Nucleus accumbens (tissue), 56 donors: ENCODE data around the gene MATK.
"Not testable (repeated sequence)": the region's sequence is repeated elsewhere in the genome, so short reads cannot be mapped to it uniquely, and the experiment has no call there.

Experiments used
- DNase-seq, 56 donors: peaks; one replicate each; lab custom pipeline; 2025; lab: John Stamatoyannopoulos, UW

The MATK gene

DNA sequence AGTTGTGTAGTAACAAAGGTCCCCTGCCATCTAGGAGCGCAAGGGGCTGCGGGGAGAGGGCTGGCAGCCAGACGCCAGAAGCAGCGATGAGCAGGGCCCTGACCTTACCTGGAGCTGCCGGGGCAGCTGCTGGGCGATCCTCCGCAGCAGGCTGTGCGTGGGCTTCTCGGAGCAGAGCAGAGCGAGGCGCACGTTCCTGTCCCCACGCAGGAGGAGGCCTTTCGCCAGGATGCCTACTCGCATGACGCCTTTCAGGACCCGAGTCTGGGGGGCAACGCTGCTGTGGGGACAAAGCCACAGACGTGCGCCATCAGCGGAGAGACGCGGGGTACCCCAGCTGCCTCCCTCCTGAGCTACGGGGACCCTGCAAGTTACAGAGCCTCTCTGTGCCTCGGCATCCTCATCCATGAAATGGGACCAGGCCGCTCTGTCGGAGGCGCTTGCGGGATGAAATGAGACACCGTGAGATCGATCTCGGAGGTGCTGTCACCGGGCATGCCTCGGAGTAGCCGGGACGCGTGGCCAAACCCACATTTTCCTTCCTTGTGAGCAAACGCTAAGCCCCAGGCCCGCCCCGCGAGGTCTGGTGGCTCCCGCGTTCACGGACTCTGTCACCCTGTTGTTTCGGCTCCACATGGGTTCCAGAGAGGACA lies 30.5 kb upstream of the MATK start:
- no peak for DNase-seq

DNA sequence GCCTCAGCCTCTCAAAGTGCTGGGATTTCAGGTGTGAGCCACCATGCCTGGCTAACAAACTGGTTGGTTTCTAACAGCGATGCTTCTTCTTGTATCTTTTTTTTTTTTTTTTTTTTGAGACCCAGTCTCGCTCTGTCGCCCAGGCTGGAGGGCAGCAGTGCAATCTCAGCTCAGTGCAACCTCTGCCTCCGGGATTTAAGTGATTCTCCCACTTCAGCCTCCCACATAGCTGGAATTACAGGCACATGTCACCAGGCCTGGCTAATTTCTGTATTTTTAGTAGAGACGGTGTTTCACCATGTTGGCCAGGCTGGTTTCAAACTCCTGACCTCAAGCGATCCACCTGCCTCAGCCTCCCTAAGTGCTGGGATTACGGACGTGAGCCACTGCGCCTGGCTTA lies 30.0 kb upstream of the MATK start:
- not testable (repeated sequence) for DNase-seq

DNA sequence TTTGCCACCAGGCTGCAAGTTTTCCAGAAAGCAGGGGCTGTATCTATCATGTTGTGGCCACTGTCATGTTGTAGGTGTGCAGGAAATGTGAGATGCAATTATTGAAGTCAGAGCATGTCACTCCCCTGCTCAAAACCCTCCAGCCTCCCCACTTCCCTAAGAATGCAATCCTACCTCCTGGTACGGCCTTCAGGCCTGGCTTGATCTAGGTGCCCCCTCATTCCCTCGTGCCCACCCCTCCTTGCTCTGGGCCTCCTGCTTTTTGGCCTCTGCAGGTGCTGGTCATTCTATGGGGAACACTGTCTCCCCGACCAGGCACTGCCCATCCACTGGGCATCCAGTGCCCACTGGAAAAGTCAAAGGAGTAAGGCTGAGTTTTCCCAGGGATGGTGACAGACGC lies 28.5 kb upstream of the MATK start:
- DNase-seq, result no peak

DNA sequence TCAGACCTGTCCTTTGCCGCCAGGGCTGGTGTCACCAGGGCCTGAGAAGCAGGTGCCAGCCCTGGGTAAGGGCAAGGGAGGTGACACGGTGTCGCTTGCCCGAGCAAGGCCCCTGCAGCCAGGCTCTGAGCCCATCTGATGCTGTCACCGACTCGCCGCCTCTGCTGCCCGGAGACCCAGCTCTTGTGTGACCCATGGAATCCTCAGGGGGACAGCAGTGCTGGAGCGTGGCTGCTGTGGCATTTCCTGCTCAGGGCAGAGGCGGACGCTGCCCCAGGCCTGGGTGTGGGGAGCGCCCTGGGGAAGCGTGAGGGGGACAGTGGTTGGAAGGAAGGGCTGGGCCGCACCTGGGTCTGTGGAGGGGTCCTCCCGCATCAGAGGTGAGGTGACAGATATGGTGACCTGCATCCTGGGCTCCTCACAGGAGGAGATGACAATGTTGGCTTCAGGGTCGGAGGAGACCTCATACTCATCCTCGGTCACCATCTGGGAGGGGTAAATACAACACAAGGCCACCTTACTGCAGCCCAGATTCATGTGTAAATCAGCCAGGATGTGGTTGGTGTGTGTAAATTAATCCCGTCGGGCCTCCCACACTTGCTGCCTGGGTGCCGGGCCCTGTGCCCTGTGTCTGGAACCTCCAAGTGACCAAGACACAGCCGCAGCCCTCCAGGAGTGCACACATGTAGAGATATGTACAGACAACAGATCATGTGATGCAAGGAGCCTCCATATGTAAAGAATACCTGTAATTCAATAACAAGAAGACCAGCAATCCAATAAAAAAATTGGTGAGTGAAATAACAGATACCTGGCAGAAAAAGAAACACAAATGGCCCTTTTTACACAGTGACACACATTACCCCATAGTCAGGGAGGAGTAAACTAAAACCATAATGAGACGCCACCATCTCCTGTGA lies 27.6 kb upstream of the MATK start:
- DNase-seq, result no peak

DNA sequence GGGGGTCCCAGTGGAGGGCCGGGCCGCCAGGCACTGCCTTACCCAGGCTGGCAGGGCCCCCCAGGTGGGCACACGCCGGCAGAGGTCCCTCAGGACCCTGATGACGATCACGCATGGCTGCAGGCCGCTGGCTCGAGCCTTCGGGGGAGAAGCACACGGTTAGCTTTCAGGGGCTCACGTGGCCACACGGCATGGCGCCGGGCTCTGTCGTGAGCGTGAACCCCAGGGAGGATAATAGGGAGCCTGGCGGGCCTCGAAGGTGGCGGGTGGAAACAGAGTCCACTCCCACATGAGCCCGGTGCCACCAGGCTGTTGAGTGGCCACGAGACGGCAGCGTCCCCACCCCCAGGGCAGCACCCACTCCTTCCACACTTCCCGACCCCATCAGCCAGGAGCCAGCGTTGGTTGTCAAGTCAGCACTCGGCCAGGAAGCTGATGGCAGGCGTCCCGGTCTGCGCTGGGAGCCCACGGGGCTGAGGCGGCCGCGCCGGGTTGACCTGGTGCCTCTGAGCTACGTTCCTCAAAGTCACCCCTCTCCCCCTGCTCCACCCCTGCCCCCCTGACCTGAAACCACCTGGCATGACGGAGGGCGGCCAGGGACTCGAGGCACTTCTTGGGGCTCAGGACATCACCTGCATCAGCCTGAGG lies 24.7 kb upstream of the MATK start:
- no peak for DNase-seq

DNA sequence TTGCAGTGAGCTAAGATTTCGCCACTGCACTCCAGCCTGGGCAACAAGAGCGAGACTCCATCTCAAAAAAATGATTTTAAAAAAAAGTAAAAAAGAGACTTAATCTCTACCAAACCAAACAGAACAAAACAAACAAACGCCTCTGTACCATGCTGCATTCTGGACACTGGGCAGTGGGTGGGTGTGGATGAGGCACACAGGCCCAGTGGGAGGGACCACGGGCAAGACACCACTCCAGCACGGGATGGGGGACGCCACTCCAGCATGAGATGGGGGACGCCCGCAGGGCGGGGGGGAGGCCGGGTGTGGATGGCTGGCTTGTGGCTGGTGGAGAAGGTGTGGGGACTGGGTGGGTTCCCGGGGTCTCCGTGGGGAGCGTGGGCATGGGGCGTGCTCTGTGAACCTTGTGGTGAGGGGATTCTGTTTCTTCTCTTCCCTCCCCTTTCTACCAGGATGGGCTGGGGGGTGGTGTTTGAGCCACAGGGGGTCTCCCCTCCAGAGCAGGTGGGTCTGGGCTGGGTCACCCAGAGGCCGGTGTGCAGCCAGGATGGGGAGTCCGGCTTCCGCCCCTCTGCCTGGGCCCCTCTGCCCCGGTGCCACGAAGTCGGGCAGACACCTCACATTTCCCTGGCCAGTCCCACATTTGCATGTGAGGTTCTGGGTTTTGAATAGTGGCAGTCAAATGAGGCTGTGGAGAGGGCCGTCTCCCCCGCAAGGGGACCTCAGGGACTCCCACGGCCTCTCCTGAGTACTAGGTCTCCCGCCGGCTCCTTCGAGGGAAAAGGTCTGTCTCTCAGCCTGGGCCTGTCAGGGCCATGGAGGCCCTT lies 23.9 kb upstream of the MATK start:
- DNase-seq, result no peak

DNA sequence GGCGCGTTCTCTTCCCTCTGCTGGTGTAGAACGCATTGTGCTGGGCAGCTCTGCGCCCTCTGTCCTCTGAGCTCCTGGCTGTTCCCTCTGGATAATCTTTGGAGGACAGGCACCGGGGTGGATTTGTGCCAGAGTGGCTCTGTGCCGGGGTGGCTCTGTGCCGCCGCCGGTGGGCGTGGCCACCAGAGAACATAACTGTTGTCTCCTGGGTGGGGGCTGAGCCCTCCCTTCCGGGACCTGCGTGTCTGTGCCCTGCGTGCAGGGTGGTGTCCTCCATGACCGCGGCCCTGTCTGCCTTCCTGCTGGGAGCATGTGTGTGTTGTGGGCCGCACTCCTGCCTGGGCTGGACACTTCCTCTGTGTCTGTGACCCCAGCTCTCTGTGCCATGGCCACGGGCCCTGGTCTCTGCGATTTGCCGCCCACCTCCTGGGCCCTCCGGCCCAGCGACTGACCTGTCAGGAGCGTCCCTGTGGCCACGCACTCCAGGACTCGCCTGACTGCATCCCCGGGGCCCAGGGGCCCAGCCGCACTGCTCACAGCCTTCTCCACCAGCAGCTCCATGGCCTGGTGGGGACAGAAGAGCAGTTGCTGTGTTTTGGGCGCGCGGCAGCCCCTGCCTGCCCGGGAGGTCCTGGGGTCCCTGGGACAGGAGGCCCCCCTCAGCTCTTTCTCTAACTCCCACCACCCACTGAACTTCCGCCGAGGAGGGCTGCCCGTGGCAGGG lies 22.4 kb upstream of the MATK start:
- no peak for DNase-seq

DNA sequence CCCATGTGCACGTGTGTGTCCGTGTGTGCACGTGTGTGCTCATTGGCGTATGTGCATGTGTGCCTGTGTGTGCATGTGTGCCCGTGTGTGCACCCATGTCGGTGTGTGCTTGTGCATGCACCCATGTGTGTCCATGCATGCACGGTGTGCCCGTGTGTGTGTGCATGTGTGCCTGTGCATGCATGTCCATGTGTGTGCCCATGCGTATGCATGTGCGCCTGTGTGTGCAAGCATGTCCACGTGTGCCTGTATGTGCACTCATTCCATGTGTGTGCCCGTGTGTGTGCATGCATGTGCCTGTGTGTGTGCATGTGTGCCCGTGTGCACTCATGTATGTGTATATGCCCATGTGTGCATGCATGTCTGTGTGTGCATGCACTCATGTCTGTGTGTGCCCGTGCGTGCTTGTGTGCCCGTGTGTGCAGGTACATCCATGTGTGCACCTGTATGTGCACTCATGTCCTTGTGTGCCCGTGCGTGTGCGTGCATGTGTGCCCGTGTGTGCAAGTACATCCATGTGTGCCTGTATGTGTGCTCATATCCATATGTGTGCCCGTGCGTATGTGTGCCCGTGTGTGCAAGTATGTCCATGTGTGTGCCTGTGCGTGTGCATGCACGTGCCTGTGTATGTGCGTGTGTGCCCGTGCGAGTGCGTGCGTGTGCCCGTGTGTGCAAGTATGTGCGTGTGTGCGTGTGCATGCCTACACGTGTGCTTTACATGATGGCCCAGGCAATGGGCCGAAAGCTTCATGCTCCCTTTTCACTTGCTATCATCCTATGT lies 21.6 kb upstream of the MATK start:
- DNase-seq, result no peak

DNA sequence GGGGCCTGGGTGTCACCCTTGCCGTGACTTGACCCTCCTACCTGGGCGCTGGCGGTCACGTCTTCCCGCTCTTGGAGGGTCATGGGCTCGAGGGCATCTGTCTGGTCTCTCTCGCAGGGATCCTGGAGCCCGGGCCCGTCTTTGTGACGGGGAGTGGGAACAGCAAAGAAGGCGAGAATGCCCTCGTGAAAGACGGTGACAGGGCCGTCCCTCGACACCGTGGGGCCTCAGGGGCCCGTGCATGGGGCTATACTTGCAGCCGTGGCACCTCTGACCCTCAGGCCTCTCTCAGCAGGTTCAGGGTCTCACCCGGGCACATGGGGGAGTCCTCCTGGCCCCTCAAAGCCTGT lies 20.9 kb upstream of the MATK start:
- DNase-seq, result no peak

DNA sequence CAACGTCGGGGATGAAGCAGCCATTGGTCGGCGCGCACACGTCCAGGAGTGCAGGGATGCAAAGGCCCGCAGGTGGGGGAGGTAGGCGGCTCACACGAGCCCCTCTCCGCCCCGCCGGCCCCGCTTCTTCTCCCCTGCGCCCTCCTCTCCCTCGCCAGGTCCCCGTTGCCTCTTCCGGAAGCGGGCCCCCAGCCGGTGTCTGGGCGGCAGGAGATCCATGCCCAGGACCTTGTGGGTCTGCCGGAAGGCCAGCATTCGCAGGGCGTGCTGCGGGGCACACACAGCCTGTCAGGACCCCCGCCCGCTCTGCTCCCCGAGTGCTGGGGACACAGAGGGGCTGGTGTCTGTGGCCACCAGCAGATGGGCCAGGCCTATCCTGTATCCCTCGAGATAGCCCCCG lies 19.7 kb upstream of the MATK start:
- no peak for DNase-seq

DNA sequence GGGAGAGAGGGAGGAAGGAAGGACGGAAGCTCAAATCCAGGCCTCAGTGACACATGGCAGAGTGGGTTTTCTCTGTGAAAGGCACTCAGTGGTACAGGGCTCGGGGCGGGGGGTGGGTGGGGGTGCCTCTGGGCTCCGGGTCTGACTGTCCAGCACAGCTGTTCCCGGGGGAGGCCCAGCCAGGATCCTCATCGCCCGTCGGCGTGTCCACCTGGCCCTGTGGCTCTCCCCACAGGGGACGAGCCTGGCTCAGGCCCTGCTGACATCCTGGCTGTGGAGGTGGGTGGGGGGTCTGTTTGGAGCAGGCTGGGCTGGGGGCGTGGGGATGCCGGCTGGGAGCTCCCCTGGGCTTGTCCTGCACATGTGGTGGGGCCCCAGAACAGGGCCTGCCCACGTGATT lies 18.2 kb upstream of the MATK start:
- no peak for DNase-seq

DNA sequence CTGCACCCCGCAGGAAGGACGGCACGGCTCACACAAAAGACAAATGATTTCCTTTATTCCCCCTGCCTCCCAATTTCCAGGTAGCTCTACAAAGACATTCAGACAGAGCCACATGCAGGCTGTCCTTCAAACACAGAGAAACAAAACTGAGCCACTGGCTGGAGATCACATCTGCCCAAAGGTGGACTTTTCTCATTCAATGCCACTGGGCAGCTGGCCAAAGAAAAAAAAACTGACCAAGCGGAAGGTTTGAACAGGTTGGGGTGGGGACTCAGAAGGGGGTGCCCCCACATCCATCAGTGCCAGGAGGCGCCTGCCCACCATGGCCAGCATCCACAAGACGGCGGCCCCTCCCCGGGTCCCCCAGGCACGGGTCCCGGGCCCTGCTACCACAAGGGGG lies 17.8 kb upstream of the MATK start:
- no peak for DNase-seq

DNA sequence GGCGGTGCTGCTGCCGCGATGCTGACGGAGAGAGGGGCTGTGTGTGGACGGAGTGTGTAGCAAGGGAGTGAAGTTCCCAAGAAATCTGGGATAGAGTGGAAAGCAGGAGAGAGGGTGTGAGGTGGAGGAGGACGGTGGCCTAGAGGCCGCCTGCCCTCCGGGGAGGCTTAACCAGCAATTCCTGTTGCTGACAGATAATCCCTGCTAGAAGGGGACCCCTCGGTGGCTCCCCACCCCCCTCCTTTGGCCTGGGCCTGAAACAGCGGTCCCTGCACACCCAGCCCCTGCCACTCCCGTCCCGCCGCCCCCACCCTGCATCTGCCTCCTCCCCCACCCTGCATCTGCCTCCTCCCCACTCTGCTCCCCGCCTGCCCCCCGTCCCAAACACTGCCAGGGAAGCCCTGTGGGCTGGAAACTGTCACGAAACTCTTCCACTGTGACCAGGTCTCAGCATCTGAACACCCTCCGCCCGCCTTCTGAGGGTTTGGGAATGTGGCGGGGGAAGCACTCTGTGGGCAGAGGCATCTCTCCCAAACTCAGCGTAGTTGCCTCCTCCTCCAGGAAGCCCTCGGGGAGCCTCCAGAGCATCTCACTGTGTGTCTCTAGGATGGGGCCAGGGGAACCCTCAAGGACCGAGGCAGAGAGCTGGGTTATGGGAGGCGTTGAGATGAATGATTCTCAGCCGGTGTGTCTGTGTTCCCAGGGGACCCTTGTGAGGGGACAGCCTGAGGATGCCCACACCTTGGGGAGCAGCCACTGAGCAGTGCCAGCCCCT lies 17.1 kb upstream of the MATK start:
- DNase-seq, result no peak

DNA sequence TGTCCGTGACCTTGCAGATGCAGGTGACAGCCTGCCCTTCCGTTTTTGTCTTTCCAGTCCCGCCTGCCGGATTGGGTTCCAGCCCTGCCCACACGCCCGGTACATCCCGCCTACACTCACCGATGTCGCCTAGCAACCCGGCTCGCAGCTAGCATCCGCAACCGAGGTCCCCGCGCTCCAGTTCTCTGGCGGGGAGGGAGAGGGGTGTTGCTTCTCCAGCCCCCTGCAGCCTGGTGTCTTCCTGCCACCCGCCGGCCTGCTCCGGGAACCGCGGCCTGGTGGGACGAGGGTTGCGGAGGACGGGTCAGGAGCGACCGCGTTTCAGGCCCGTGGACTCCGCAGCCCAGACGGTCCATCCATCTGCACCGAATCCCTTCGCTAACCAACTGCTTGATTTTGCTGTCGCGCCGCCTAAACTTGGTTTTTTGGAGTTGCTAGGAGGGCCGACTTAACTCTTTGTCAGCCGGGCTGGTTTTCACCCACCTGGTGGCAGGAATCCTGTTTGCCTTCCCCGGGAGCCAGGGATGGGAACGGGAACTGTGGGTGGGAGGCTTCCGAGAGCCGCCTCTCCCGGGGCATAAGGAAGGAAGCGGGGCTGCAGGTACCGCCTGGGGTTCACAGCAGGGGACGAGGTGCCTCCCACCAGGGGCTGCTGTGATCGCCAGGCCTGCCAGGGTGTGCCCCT lies 15.4 kb upstream of the MATK start:
- DNase-seq, result peak in 43 of 56 donors; percentile 6 to 79 (median 41)

DNA sequence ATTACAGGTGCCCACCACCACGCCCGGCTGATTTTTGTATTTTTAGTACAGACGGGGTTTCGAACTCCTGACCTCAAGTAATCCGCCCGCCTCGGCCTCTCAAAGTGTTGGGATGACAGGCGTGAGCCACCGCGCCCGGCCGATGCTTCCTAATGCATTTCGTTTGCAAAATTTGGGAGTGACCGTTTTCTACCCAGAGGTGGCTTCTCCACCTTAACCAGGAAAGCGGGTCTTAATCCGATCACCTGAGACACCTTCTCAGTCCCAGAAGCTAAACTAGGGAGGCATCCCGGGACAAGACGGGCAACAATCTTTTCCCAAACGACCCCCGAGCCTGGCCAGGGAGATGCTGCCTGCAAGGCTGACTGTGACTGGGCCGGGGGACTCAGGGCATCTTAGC lies 14.8 kb upstream of the MATK start:
- no peak for DNase-seq

DNA sequence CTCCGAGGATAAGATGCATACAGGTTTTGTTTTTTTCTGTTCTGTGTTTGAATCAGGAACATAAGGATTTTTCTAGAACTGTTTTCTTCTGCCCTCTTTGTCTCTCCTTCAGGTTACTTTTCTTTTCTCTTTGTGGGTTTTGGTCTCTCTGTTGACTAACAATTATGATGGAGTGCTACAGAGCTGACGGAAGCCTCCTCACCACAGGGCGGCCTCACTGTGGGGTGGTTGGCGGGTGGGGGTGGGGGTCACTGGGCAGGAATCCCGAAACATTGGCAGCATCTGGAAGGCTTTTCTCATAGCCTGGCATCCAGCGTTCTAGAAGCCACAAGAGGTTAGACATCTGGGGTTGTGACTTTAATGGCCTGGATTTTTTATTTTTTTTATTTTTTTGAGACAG lies 12.0 kb upstream of the MATK start:
- DNase-seq, result no peak

DNA sequence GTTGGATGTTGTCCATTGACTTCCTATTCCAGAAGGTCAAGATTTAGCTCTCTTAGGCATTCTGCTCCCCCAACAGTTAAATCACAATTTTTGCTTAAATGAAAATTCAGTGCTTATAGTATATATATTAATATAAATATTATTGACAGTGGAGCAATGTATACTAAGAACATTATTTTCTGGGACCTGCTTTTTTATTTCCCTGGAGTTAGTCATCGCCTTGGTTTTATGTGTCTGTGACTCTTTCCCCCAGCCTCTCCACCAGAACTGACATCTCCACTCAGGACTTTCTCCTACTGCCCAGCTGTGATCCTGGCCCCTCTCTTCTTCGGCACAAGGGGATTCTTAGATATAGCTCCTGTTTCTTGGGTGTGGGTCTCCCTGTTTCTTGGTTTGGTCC lies 10.2 kb upstream of the MATK start:
- no peak for DNase-seq

DNA sequence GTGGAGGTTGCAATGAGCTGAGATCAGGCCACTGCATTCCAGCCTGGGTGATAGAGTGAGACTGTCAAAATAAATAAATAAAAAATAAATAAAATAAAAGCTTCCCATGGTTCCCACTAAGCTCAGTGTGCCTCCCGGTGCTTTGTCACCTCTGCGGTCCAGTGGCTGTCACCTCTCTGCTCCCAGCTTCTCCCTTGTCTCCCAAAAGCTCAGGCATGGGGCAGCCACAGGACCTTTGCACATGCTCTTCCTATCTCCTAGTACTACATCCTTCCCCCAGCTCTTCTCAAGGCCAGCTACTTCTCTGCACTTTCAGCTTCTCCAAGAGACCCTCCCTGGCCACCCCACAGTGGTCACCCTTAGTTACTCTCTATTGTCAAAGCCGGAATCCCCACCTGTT lies 7.6 kb upstream of the MATK start:
- no peak for DNase-seq
